Right cardiac atrium (tissue), 5 donors: ENCODE measurements around the gene HTR1E. TPM values are rescaled to one million over a fixed set of nuclear protein-coding genes. Genes with fewer than 3 reads are reported as not detected.

Experiments used
- ATAC-seq, 2 donors: fragments of 200-7000 bp; cut with Tn5 transposase; one replicate each; pipeline versions ENCODE4 v1.8.0 to v1.9.1; 2020; ENCODE audit warnings: moderate library complexity in 2 of 2, mild to moderate bottlenecking in 1 of 2
- DNase-seq, 3 donors: peaks; one replicate each; pipeline ENCODE4 v3.0.0-alpha.2; 2020
- H3K27ac ChIP-seq: one replicate; pipeline ENCODE4 v1.5.1; 2013; ENCODE audit warnings: mild to moderate bottlenecking, low read length, control low read depth, moderate library complexity
- H3K27me3 ChIP-seq: one replicate; pipeline ENCODE4 v1.6.1; 2013; ENCODE audit not compliant: control insufficient read depth, insufficient read depth
- H3K4me1 ChIP-seq: one replicate; pipeline ENCODE4 v1.6.1; 2013; ENCODE audit warnings: low read length; ENCODE audit not compliant: control insufficient read depth, insufficient read depth
- H3K4me3 ChIP-seq: one replicate; pipeline ENCODE4 v1.5.1; 2013; ENCODE audit warnings: low read length, control low read depth
- H3K9me3 ChIP-seq: one replicate; pipeline ENCODE4 v1.6.1; 2013; ENCODE audit warnings: low read length; ENCODE audit not compliant: control insufficient read depth
- WGBS: extraction: QIAGEN DNeasy Blood & Tissue Kit; methylation state at CpG from one replicate; pipeline ENCODE4 v1.1.7; 2013; 5-methylcytosine and 5-hydroxymethylcytosine counted together
- intact Hi-C, 4 donors: fragments of 100-400 bp; cut with DNase I; formaldehyde crosslinking; loops; one replicate each; pipeline versions ENCODE4 v1.11.0 to v1.14.0; 2022 to 2023
- polyA plus RNA-seq: library from polyadenylated mRNA; stranded (reverse); fragments of 200-250 nt; gene quantifications from one replicate; pipeline ENCODE4 v1.2.3, GENCODE V29; 2013
- total RNA-seq, 4 donors: library from RNA; stranded (reverse); fragmentation: NEBNext Ultra II Directional; extraction: Animal tissue kit (Norgen Biotek cat#: 25700); gene quantifications; one replicate each; pipeline ENCODE4 v1.2.1, GENCODE V29; 2021
- donor health status: healthy with polysubstance abuse.
- donor health status: DM: no; HTN: yes; CAD: no.
- donor health status: DM: no; HTN: no; CAD: no.
- donor health status: DM: no; HTN: yes; CAD: no; lungs with severe emphysema.
- donor health status: DM: yes; HTN: yes; CAD: no.

The HTR1E gene
- total and polyA plus RNA-seq, 5 donors = not detected

DNA sequence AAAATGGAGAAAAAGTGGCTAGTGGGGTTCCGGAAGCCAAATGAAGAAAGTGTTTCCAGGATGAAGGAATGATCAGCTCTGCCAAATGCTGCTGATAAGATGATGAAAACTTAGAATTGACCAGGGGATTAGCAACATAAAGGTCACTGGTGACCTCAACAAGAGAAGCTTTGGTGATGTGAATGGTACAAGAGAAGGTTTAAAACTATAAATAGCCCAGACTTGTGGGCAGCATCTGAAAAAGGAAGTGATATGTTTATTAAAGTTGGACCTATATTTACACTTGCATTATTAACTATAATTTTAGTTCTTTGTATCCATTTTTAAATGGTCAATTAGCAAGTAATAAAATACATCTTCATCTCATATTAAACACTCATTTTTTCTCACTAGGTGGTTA, 112.5 kb downstream of the HTR1E start:
- ATAC-seq (no peak), DNase-seq (no peak)
- no peaks in the 10 kb centered on the region for H3K27me3 ChIP-seq
- WGBS = 87% methylated on average over 1 of the region's 1 CpG
- H3K4me3 ChIP-seq = no peak overlapping the region
- H3K9me3 ChIP-seq = no peaks in the 10 kb centered on the region
- no peaks in the 10 kb centered on the region for H3K4me1 ChIP-seq
- H3K27ac ChIP-seq = no peak overlapping the region
- intact Hi-C loops = no loop called here

DNA sequence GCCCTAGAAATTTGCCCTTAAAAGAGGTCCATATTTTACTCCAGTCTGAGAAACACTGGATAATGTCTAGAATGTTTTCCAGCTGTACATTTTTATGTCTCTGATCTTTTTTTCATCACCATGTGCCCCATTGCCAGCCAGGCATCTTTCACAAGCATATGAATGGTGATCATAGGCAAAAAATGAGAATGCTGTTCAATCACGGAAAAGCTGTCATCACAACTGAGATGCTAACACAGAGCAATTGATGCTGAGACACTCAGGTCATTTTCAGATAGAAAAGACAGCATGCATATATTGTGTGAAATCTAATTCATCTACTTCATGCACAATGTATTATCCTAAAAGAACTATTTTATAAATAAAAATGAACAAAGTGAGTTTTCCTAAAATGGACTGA, 116.0 kb downstream of the HTR1E start:
- Histone ChIP-seq H3K4me3 (no peak overlapping the region), H3K4me1 (no peaks in the 10 kb centered on the region), H3K27me3 (peaks cover 1% of the 10 kb centered on the region), H3K27ac (no peak overlapping the region), H3K9me3 (no peaks in the 10 kb centered on the region)
- intact Hi-C loops = no loop called here
- ATAC-seq (no peak), DNase-seq (no peak)
- WGBS = 34% methylated on average over 1 of the region's 1 CpG

DNA sequence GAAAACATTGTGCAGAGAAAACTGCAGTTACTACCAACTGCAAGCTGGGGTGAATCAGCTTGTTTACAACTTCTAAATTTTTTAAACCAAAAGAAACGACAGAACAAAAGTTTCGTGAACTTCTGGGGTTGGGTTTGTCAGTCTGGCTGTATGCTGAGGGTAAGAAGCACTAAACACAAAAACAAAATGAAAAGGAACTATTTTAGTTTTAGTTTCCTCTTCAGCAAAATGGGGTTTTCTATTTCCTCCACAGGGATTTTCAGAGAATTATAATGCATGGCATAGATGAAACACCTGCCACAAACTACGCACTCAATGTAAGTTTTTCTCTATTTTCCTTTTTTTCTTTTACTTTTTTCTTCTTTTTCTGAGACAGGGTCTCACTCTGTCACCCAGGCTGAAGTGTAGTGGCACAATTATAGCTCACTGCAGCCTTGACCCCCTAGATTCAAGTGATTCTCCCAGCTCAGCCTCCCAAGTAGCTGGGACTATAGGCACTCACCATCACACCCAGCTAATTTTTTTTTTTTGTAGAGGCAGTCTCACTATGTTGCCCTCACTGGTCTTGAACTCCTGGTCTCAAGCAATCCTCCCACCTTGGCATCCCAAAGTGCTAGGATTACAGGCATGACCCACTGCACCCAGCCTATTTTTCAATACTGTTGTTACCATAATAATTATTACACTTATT, 117.0 kb downstream of the HTR1E start:
- H3K9me3 ChIP-seq = no peaks in the 10 kb centered on the region
- WGBS = 84% methylated on average over 3 of the region's 3 CpGs
- no peak overlapping the region for H3K27ac ChIP-seq
- DNase-seq = no peak
- H3K27me3 ChIP-seq = peaks cover 2% of the 10 kb centered on the region
- ATAC-seq = no peak
- no peaks in the 10 kb centered on the region for H3K4me1 ChIP-seq
- intact Hi-C loops = no loop called here
- no peak overlapping the region for H3K4me3 ChIP-seq

DNA sequence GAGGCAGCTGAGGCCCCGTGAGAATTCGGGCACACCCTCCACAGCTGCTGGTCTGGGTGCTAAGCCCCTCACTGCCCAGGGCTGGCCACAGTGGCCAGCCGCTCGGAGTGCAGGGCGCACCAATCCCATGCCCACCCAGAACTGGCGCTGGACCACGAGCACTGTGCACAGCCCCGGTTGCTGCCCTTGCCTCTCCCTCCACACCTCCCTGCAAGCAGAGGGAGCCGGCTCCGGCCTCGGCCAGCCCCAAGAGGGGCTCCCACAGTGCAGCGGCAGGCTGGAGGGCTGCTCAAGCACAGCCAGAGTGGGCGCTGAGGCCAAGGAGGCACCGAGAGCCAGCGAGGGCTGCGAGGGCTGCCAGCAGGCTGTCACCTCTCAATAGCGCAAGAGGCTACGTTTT, 122.6 kb downstream of the HTR1E start:
- no peak for ATAC-seq
- Histone ChIP-seq H3K27ac (no peak overlapping the region), H3K4me1 (no peaks in the 10 kb centered on the region), H3K27me3 (peaks cover 2% of the 10 kb centered on the region), H3K4me3 (no peak overlapping the region), H3K9me3 (no peaks in the 10 kb centered on the region)
- 96% methylated on average over 18 of the region's 18 CpGs for WGBS
- intact Hi-C loops = loop anchor here in 1 of 4 donors (10.0 kb wide), 1 partner anchor 185 kb away; no protein-coding TSS in a partner anchor
- no peak for DNase-seq

DNA sequence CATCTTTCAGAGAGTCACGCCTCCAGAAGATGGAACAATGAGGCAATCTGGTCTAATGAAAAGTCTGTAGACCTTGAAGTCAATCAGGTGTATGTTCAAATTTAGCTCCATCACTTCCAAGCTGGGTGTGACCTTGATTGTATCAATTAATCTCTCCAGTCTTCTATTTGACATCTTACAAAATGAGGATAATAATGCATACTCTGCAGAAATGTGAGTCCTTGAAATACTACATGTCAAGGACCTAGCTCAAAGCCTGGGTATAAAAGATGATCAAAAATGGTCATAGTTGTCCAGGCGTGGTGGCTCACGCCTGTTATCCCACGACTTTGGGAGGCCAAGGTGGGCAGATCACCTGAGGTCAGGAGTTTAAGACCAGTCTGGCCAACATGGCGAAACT, 127.8 kb downstream of the HTR1E start:
- DNase-seq (no peak), ATAC-seq (no peak)
- no peaks in the 10 kb centered on the region for H3K9me3 ChIP-seq
- intact Hi-C loops = loop anchor here in 1 of 4 donors (10.0 kb wide), 1 partner anchor 180 kb away; no protein-coding TSS in a partner anchor
- WGBS = 71% methylated on average over 5 of the region's 5 CpGs
- no peaks in the 10 kb centered on the region for H3K4me1 ChIP-seq
- H3K27me3 ChIP-seq = no peaks in the 10 kb centered on the region
- H3K4me3 ChIP-seq = no peak overlapping the region
- no peak overlapping the region for H3K27ac ChIP-seq

Other genes starting within 250 kb of the HTR1E start
- under 1 TPM in 2 of 4 donors, not detected in 2; 0.50 to 0.94 TPM for gene CGA, start 157.6 kb downstream of the HTR1E start, total RNA-seq
- 0.41 TPM for gene CGA, start 157.6 kb downstream of the HTR1E start, polyA plus RNA-seq
- 10 to 100 TPM; 46.7 to 58.3 (median 48.7) TPM for gene ZNF292, start 218.0 kb downstream of the HTR1E start, total RNA-seq
- 5.8 TPM for gene ZNF292, start 218.0 kb downstream of the HTR1E start, polyA plus RNA-seq